HEK293T (cell line): ENCODE measurements around the gene DOK1.

Experiments used
- ZNF384 ChIP-seq: fragments of 450-650 bp; IDR thresholded peaks from 2 replicates; pipeline ENCODE4 v1.6.1; 2016
- TF ChIP-seq, protein P1 (sequence below): fragments of 450-650 bp; IDR thresholded peaks from 2 replicates; pipeline ENCODE4 v1.6.1; 2016

DNA sequence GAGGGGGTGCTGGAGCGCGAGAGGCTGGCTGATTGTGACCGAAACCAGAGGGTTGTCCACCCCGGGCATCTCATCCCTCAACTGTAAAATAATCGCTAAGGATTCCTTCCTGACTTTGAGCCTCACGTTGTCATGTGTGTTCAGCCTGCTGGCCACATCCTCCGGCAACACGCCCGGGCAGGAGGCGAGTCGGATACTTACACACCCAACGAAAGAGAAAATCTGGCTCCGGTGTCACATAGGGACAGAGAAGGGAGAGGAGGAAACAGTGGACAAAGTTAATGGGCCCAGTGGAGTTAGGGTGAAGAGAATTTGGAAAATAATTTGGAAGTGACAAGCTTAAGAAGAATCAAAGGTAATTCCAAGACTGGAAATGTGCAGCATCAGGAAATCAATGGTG lies 37.9 kb upstream of the DOK1 start:
- TF ChIP-seq, protein P1, sequence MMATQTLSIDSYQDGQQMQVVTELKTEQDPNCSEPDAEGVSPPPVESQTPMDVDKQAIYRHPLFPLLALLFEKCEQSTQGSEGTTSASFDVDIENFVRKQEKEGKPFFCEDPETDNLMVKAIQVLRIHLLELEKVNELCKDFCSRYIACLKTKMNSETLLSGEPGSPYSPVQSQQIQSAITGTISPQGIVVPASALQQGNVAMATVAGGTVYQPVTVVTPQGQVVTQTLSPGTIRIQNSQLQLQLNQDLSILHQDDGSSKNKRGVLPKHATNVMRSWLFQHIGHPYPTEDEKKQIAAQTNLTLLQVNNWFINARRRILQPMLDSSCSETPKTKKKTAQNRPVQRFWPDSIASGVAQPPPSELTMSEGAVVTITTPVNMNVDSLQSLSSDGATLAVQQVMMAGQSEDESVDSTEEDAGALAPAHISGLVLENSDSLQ, result no peak
- no peak for TF ChIP-seq ZNF384
